Fibroblast of skin of left quadriceps (primary cell): ENCODE data around the gene RPS6KA5.
A peak's percentile ranks its signal among the peaks of the same experiment; 100 is the strongest.
"Not testable (repeated sequence)": the region's sequence is repeated elsewhere in the genome, so short reads cannot be mapped to it uniquely, and the experiment has no call there.

Source experiments
- DNase-seq, 2 experiments: peaks; one replicate each; pipeline ENCODE4 v3.0.0-alpha.2; 2013; ENCODE audit warnings: low read depth in 2 of 2

Gene RPS6KA5

DNA sequence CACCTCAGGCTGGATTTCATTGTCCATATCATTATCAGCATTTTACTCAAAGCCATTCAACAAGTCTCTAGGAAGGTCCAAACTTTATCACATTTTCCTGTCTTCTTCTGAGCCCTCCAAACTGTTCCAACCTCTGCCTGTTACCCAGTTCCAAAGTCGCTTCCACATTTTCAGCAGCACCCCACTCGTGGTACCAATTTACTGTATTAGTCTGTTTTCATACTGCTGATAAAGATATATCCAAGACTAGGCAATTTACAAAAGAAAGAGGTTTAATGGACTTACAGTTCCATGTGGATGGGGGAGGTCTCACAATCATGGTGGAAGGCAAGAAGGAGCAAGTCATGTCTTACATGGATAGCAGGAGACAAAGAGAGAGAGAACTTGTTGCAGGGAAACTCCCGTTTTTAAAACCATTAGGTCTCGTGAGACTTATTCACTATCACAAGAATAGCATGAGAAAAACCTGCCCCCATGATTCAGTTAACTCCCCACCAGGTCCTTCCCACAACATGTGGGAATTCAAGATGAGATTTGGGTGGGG, 121.1 kb downstream of the RPS6KA5 start:
- not testable (repeated sequence) for DNase-seq

DNA sequence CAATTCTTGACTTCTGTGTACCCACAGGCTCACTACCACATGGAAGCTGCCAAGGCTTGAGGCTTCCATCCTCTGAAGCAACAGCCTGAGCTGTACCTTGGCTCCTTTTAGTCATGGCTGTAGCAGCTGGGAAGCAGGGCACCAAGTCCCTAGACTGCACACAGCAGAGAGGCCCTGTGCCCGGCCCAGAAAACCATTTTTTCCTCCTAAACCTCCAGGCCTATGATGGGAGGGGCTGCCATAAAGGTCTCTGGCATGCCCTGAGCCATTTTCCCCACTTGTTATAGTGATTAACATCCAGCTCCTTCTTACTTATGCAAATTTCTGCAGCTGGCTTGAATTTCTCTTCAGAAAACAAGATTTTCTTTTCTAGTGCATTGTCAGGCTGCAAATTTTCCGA, 121.8 kb downstream of the RPS6KA5 start:
- DNase-seq: no peak

- no peak for DNase-seq
These were observed 123.5 kb downstream of the RPS6KA5 start for GRCh38 chr14:90936757-90937440.

DNA sequence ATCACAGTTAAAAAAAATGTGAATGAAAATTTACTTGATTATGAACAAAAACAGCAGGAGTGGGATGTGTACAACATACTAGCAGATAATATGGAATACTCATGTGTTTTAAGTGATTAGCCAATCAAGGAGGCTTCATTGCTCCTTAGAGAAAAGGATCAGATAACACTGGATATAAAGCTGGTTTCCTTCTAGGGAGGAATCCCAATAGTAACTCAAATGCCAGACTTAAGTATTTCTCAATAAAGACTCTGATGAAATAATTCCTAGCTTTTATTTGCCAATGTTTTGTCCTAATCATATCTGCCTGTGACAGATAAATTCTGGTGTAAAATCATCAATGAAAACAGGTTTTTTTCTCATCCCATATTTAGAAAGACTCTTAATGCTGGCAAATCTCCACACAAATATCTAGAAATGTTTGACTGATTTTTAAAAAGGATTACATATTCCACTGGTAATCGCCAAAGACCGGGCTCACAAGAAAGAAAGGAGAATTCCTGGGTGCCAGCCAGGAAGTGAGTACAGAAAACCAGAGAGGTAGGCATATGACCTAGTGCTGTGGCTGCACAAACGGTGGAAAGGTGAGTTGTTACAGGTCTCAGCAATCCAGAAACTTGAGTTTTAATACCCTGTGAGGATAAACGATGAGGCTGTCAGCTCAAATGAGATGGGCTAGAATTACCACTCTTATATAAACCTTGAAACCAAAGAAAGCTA, 135.7 kb downstream of the RPS6KA5 start:
- peak; percentile 3 to 8 for DNase-seq

GRCh38 chr14:90922141-90922540, 138.3 kb downstream of the RPS6KA5 start:
- DNase-seq: no peak

DNA sequence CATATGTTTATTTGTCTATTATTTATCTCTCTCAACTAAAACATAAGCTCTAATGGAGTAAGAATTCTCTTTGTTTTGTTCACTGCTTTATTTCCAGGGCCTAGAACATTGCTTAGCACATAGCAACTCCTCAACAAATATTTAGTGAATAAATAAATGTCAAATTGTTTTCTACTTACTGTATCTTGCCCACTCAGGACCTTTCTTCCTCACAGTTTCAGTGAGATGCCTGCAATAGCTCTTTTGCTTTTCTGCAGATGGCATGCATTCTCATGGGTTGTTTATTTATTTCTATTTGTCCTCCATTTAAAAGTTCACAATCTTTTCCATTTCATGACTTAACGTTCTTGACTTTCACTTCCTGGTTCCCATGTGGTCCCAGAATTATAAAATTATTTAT, 149.3 kb downstream of the RPS6KA5 start:
- DNase-seq: no peak

DNA sequence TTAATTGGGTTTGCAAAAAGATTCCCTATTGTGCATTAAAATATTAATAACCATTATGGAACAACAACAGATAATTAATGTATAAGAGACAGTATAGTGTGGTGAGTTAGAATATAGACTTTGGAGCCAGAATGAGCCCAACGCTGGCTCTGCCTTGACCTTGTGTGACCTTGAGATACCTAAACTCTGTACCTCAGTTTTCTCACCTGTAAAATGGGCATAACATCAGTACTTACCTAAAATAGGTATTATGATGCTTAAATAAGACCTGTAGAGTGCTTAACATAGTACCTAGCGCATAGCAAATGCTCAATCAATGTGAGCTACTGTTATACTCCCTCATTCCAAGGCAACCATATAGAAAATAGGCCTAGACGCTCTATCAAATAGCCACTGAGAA, 153.3 kb downstream of the RPS6KA5 start:
- DNase-seq: no peak

DNA sequence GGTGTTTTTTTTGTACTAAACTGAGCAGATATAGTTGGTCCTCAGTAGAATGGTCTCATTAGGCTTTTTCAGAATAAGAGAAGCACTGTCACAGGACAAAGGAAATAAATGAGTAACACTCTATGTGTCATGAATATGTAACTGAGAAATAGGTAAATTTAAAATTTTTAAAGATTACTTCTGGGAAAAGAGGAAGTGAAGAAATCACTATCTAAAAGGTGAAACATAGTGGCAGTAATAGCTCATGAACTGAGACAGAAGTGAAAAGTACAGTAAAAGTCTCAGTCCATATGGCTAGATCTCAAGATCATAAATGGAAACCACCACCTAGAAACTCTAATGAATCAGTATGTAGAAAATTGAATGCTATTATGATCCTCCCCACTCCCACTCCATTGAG, 154.9 kb downstream of the RPS6KA5 start:
- DNase-seq: no peak

DNA sequence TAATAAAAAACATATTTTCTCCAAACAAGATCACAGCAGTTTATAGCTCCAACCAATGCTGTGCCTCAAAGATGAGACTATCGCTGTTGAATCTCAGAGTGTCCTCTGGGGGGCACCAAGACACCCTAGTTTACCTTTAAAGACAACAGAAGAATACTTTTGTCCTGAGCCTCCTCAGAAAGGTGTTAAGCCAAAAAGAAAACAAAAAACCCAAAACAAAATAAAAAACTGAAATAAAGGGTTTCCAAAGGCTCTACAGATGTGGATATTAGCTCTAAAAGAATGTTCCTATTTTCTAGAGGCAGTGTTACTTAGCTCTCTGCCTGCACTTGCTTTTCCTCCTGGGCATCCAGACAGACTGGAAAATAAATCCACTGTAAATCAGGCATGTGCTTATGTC, 157.3 kb downstream of the RPS6KA5 start:
- DNase-seq: peak; percentile 19 to 26

GRCh38 chr14:90900476-90901083, 159.9 kb downstream of the RPS6KA5 start:
- no peak for DNase-seq

DNA sequence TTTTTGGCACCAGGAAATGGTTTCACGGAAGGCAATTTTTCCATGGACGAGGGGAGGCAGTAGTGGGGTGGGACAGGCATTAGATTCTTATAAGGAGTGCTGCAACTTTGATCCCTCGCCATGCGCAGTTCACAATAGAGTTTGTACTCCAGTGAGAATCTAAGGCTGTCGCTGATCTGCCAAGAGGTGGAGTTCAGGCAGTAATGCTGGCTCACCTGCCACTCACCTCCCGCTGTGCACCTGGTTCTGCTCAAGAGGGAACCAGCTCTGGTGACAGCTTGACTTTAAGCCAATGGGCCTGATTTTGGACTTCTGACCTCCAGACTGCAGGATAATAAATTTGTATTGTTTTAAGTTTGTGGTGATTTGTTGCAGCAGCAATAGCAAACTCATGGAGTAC, 163.4 kb downstream of the RPS6KA5 start:
- no peak for DNase-seq

- no peak for DNase-seq
These were observed 166.2 kb downstream of the RPS6KA5 start for GRCh38 chr14:90894241-90894640.

- no peak for DNase-seq
These were observed 166.9 kb downstream of the RPS6KA5 start for GRCh38 chr14:90893510-90893909.

DNA sequence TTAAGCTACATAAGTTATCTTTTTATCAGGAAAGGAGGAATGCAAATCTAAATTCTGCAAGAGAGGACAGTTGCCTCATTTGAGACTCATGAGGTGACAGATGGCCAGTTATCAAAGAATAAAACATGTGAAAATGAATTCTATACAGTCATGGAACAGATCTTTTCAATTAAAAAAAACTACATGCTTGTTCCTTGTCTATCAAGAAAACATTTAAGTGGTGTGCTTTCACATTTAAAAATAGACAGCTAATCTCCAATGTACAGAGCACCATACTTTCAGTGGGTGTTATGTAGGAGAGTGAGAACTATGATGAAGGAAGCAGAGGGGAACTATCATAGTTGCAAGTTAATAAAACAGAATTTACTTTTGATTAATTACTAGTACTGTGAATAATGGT, 167.5 kb downstream of the RPS6KA5 start:
- no peak for DNase-seq

DNA sequence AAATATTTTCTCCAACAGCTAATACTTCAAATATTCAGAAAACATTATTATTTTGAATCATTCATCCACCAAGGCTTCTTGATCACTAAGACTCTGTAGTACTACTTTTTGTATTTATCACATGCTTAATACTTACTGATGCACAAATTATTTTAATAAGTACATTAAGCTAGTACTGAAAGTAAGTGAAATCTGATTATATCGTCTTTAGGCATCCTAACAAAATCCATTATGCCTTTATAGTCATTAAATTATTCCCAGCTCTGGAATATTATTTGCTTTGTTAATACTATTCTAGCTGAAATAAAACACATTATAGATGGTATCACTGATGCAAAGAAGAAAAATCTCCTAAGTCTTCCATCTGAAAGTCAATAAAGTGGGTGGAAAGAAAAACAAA, 169.1 kb downstream of the RPS6KA5 start:
- no peak for DNase-seq

GRCh38 chr14:90890322-90891020, 170.0 kb downstream of the RPS6KA5 start:
- DNase-seq: no peak

- no peak for DNase-seq
These were observed 174.1 kb downstream of the RPS6KA5 start for GRCh38 chr14:90886297-90886815.

DNA sequence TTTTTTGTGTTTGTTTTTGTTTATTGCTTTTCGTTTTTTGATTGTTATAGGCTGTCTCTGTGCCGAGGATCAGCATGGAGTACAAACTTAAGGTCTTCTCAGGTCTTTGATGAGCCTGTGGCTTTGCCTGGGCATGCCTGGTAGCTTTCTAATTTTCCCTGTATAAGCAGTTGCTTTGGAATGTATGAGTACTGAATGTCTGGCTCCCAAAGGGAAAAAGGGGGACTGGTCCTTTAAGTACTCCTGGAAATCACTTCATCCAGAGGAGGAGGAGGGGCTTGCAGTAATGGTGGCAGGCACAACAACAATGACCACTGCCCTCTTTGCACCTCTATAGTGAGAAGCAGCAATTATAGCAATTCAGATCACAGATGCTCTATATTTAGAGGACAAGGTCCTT, 176.7 kb downstream of the RPS6KA5 start:
- DNase-seq: no peak

GRCh38 chr14:90883197-90883596, 177.2 kb downstream of the RPS6KA5 start:
- no peak for DNase-seq

GRCh38 chr14:90880282-90880681, 180.2 kb downstream of the RPS6KA5 start:
- no peak for DNase-seq

DNA sequence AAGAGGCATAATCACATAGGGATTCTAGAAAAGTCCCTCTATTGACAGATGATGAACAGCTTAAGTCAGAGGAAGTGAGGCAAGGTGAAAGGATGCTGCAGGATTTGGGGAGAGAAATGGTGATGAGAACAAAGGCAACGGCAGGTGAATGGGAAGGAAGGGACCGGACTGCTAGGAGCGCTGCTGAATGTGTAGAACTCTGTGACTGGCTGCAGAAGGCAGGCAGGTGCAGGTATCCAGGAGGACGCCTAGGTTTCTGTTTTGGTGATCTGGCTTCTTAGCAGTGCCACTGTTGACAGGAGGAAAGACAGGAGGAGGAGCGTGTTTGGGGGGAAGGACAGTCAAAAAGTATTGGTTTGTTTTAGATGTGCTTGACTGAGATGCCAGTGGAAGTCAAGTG, 185.8 kb downstream of the RPS6KA5 start:
- no peak for DNase-seq
